GM15510 (cell line): ENCODE data around the gene LPIN1.

Experiments
- POLR2A ChIP-seq: IDR thresholded peaks from 3 replicates; pipeline ENCODE4 v1.6.1; 2011; ENCODE audit warnings: borderline replicate concordance; ENCODE audit not compliant: insufficient read length; ENCODE audit errors: extremely low read depth

The LPIN1 gene

DNA sequence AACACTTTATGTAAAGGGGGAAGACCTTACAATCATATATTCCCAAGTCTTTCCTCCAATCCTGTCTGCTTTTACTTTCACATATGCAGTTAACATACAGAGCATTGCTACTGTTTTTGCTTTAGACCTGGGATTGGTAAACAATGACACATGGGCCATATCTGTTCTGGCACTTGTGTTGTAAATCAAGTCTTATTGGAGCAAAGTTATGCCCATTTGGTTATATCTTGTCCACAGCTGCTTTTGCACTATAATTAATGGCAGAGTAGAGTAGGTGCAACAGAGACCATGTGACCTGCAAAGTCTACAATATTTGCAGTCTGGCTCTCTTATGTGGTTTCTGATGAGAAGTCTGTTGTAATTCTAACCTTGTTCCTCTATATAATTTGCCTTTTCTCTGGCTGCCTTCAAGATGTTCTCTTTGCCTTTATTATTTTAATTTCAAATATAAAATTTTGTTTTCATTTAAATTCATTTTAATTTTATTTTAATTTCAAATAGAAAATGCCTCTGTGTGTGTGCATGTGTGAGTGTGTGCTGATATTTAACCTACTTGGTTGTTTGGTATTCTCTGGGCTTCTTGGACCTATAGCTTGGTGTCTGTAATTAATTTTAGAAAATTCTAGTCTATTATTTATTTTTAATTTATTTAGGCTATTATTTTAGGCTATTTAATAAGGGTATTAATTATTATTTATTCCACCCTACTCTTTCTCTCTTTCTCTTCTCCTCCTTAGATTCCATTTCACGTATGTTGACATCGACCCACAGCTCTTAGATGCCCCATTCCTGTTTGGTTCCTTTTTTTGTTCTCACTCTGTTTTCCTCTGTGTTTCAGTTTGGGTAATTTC lies 16.8 kb upstream of the LPIN1 start:
- no peak for TF ChIP-seq POLR2A

GRCh38 chr2:11732587-11732986 lies 13.8 kb upstream of the LPIN1 start:
- TF ChIP-seq POLR2A = no peak

DNA sequence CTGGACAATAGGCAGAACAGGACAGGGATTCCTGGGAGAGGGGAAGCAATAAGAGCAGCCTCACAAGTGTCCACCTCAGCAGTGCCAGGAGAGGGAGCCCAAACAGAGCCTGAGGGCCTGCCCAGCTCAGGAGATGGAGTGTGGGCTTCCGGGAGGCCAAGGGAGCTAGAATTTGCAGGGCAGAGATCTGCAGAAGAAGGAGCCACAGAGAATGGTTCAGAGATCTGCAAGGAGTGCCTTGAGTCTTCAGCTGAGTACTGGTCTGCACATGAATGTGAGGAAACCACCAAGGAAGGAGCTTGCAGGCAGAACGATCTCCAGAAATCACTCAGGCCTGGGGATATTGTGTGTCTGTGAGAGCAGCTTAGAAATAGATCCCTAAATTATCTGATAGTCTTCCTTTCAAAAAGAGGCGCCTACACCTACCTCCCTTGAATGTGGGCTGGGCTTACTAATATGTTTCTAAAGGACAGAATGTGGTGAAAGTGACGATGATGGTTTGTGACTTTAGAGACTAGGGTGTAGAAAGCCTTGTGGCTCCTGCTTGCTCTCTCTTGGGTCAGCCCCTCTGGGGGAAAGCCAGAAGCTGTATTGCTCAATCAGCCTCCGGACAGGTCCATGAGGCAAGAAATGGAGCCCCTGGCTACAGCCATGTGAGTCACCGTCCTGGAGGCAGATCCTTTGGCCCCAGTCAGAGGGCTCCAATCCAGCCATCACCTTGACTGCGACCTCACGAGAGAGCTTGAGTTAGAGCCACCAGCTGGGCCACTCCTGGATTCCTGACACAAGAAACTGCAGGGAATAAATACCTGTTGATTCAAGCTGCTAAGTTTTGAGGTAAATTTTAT lies 7.6 kb upstream of the LPIN1 start:
- no peak for TF ChIP-seq POLR2A

- no peak for TF ChIP-seq POLR2A
Measured at GRCh38 chr2:11740723-11741122, 5.7 kb upstream of the LPIN1 start.

GRCh38 chr2:11742317-11742701 lies 4.1 kb upstream of the LPIN1 start:
- TF ChIP-seq POLR2A = no peak

GRCh38 chr2:11742702-11743357 lies 3.6 kb upstream of the LPIN1 start:
- TF ChIP-seq POLR2A = no peak

GRCh38 chr2:11743366-11743765 lies 3.1 kb upstream of the LPIN1 start:
- TF ChIP-seq POLR2A = no peak

DNA sequence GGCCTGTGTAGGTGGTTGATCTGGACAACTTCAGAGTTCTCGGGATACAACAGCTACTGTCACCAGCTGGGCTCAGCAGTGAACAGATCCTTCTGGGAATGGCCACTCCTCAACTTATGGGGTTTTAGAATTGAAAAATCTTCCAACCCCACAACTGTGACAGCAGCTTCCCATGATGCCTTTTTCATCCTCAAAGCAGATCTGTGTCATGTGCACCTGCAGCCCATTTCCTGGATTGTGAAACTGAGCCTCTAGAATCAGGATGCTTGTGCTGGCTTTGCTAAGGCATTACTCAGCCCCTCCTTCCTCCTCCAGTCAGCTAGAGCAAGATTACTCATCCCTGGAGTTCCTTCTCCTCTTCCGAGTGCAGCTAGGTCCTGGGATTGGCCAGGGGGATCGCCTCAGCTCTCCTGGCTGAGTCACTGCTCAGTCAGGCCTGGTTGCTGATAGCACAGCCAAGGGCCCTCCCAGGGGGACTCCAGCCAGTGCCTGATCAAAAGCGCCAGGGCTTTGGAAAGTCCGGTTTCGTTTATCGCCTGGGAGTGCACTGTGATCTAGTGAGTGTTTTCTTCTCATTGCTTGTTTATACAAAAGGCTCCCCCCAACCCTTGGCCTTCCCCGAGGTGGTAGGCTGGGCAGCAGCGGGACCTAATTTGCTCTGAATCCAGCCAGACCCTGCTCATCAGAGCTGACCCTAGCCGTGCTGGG lies 2.4 kb upstream of the LPIN1 start:
- peak; percentile 26 for TF ChIP-seq POLR2A

GRCh38 chr2:11744631-11745394 lies 1.6 kb upstream of the LPIN1 start:
- no peak for TF ChIP-seq POLR2A

DNA sequence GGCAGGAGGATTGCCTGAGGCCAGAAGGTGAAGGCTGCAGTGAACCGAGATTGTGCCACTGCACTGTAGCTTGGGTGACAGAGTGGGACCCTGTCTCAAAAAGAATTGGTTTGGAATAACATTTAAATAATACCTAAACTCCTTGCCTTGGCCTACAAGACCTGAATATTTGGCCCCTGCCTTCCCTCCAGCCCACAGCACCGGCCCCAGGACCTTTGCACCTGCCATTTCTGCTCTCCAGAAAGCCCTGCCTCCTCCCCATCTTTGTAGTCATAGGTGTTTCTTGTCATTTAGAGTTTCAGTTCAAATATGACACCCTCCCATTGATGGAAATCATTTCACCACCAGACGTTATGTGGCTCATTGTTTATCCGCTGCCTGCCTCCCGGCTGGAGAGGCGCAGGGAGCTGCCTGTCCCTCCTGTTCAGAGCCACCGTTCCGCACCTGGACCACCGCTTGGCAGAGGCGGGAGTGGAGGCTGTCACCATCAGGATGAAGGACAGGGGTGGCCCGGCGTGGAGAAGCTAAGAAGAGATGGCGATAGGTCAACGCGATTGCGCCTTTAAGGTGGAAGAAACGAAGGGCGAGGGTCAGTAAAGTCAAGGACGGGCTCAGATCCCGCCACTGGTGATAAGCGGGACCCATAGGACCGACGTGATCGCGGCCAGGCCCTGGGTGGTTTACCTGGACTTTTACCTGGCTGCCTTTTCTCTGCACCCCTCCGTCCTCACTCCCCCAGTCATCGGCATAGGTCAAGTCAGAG lies 638 bp upstream of the LPIN1 start:
- TF ChIP-seq POLR2A = no peak

GRCh38 chr2:11746807-11747459 lies 501 bp downstream of the LPIN1 start:
- TF ChIP-seq POLR2A = no peak

DNA sequence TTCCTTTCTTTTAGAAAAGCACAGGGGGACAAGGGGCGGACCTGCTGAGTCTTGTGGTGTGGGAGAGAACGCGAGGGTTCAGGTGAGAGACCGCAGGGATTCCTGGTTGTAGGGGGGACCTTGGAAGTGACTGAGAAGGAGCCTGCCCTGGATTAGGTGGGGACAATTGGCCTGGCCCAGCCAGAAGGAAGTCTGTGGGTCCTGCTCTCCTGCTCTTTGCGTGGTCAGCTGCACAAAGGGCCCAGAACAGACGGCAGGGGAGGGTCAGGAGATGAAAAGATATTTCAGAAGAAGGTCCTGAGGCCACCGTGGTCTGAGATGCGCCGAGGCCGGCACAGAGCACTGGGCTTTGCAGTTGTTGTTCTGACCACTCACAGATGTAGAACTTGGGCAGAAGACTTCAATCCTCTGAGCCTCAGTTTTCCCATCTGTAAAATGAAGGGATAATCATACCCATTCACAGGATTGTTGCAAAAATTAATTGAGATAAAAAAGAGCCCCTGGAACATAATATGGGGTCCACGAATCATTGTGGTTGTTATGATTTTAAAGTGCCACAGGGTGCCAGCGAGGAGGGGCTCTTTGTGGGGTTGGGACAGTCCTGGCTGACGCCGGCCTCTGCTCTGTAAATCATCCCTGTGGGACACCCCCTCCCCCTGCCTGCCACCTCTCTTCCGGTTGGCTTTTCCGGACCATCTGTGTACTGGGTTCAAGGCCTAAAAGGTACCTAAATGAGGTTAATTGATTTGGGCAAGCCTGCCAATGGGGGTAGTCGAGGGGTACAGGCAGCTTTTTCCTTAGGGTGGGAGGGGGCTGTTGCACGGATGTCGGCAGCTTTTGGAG lies 1.8 kb downstream of the LPIN1 start:
- TF ChIP-seq POLR2A = no peak
